A673 (cell line): ENCODE data around the gene PITX1. TPM values are rescaled to one million over a fixed set of nuclear protein-coding genes. Genes with fewer than 3 reads are reported as not detected.

ENCODE experiments used
- BruUV-seq: library from RNA; stranded (reverse); fragments of 400-500 nt; replicated peaks from 2 replicates; lab custom pipeline; 2021; lab: Mats Ljungman, UMichigan
- CTCF ChIA-PET: fragments of 300-600 bp; sonication (Branson Sonifier 250); formaldehyde crosslinking; loops from one replicate; lab custom pipeline; 2022; ENCODE audit warnings: antibody characterized with exemption; lab: Charles Lee
- POLR2A ChIA-PET: fragments of 300-600 bp; sonication (Branson Sonifier 250); formaldehyde crosslinking; loops from one replicate; lab custom pipeline; 2022; ENCODE audit warnings: antibody characterized with exemption; ENCODE audit not compliant: low non-redundant PET; lab: Charles Lee
- DNase-seq: peaks from one replicate; pipeline ENCODE4 v3.0.0-alpha.2; 2015; ENCODE audit warnings: low spot score
- H3K27ac ChIP-seq: fragments of 200-600 bp; sonication (generic); 2 replicates; pipeline ENCODE4 v1.5.1; 2016; ENCODE audit warnings: mixed run types, low read depth, mild to moderate bottlenecking, mixed read lengths, antibody characterized with exemption, low read length; ENCODE audit not compliant: poor library complexity, severe bottlenecking
- H3K27me3 ChIP-seq: fragments of 200-600 bp; sonication (generic); replicated peaks from 2 replicates; pipeline ENCODE4 v1.6.1; 2017; ENCODE audit warnings: mixed run types, low read depth, mild to moderate bottlenecking, mixed read lengths, antibody characterized with exemption, low read length; ENCODE audit not compliant: insufficient read depth, poor library complexity
- H3K36me3 ChIP-seq: fragments of 200-600 bp; sonication (generic); 2 replicates; pipeline ENCODE4 v1.6.1; 2016; ENCODE audit warnings: mixed run types, mild to moderate bottlenecking, mixed read lengths, antibody characterized with exemption, low read length; ENCODE audit not compliant: insufficient read depth, poor library complexity, severe bottlenecking
- H3K4me1 ChIP-seq: fragments of 200-600 bp; sonication (generic); 2 replicates; pipeline ENCODE4 v1.6.1; 2017; ENCODE audit warnings: mixed run types, mild to moderate bottlenecking, mixed read lengths, antibody characterized with exemption, low read length; ENCODE audit not compliant: insufficient read depth, poor library complexity, severe bottlenecking
- H3K4me3 ChIP-seq: fragments of 200-600 bp; sonication (generic); 2 replicates; pipeline ENCODE4 v1.5.1; 2016; ENCODE audit warnings: low read depth, mixed run types, mild to moderate bottlenecking, mixed read lengths, low read length; ENCODE audit not compliant: poor library complexity, severe bottlenecking
- H3K9me3 ChIP-seq: fragments of 200-600 bp; sonication (generic); 2 replicates; pipeline ENCODE4 v1.6.1; 2016; ENCODE audit warnings: mixed run types, low read depth, mild to moderate bottlenecking, mixed read lengths, antibody characterized with exemption, low read length; ENCODE audit not compliant: poor library complexity, severe bottlenecking
- CTCF ChIP-seq: fragments of 300-800, 200-600 bp; sonication (generic); conservative IDR thresholded peaks from 2 replicates; pipeline ENCODE4 v1.5.1; 2017; ENCODE audit warnings: low read depth, mild to moderate bottlenecking, antibody characterized with exemption, low read length, moderate library complexity, mixed read lengths
- EZH2 ChIP-seq: fragments of 200-600 bp; sonication (generic); IDR thresholded peaks from 2 replicates; pipeline ENCODE4 v1.6.1; 2017; ENCODE audit warnings: borderline replicate concordance, low read depth, mild to moderate bottlenecking, mixed read lengths, antibody characterized with exemption, low read length; ENCODE audit not compliant: poor library complexity, severe bottlenecking
- intact Hi-C: fragments of 100-400 bp; cut with micrococcal nuclease; formaldehyde crosslinking; loops from one replicate; pipeline ENCODE4 v1.10.0; 2022; ENCODE audit not compliant: unreplicated experiment
- total RNA-seq: library from RNA; stranded (reverse); gene quantifications from 2 replicates; pipeline ENCODE4 v1.2.3, GENCODE V29; 2021

Gene PITX1
- total RNA-seq, 1 experiment from 2014 or later: 2.0 TPM

GRCh38 chr5:135048930-135049329, 14.9 kb upstream of the PITX1 start:
- BruUV-seq: no TSS peak
- no peak for TF ChIP-seq EZH2
- TF ChIP-seq CTCF: no peak
- no peak overlapping the region for H3K4me3 ChIP-seq
- no peaks in the 10 kb centered on the region for H3K36me3 ChIP-seq
- CTCF ChIA-PET: no interaction called here
- intact Hi-C loops: no loop called here
- H3K27me3 ChIP-seq: peaks cover 65% of the 10 kb centered on the region
- H3K9me3 ChIP-seq: no peaks in the 10 kb centered on the region
- POLR2A ChIA-PET: no interaction called here
- H3K27ac ChIP-seq: no peak overlapping the region
- DNase-seq: no peak
- H3K4me1 ChIP-seq: no peaks in the 10 kb centered on the region

GRCh38 chr5:135048286-135048685, 14.3 kb upstream of the PITX1 start:
- no TSS peak for BruUV-seq
- ChIA-PET CTCF (no interaction called here), POLR2A (no interaction called here)
- Histone ChIP-seq H3K9me3 (no peaks in the 10 kb centered on the region), H3K4me1 (no peaks in the 10 kb centered on the region), H3K4me3 (no peak overlapping the region), H3K27ac (no peak overlapping the region), H3K36me3 (no peaks in the 10 kb centered on the region), H3K27me3 (peaks cover 65% of the 10 kb centered on the region)
- no peak for DNase-seq
- intact Hi-C loops: no loop called here
- TF ChIP-seq CTCF (no peak), EZH2 (no peak)

GRCh38 chr5:135047347-135047695, 13.3 kb upstream of the PITX1 start:
- POLR2A ChIA-PET: no interaction called here
- CTCF ChIA-PET: no interaction called here
- H3K27me3 ChIP-seq: peaks cover 66% of the 10 kb centered on the region
- DNase-seq: no peak
- TF ChIP-seq CTCF (no peak), EZH2 (no peak)
- H3K27ac ChIP-seq: no peak overlapping the region
- H3K36me3 ChIP-seq: no peaks in the 10 kb centered on the region
- H3K9me3 ChIP-seq: no peaks in the 10 kb centered on the region
- no peaks in the 10 kb centered on the region for H3K4me1 ChIP-seq
- BruUV-seq: no TSS peak
- intact Hi-C loops: no loop called here
- no peak overlapping the region for H3K4me3 ChIP-seq
